GM12864 (cell line): ENCODE results near the gene STK32B.

ENCODE experiments used
- DNase-seq: peaks from one replicate; pipeline ENCODE4 v3.0.0-alpha.2; 2011; ENCODE audit warnings: low read depth
- H3K4me3 ChIP-seq: 2 replicates; pipeline ENCODE4 v1.5.1; 2011; ENCODE audit warnings: mild to moderate bottlenecking, low read depth, low read length, control low read depth
- TF ChIP-seq, protein P1 (sequence below): IDR thresholded peaks from 2 replicates; pipeline ENCODE4 v1.5.1; 2011; ENCODE audit warnings: low read depth, mild to moderate bottlenecking, moderate library complexity, low read length, control low read depth, inconsistent platforms; ENCODE audit errors: missing control alignments

Gene STK32B

GRCh38 chr4:5403746-5404497 lies 352.6 kb downstream of the STK32B start:
- no peak overlapping the region for H3K4me3 ChIP-seq
- no peak for DNase-seq
- TF ChIP-seq, protein P1, sequence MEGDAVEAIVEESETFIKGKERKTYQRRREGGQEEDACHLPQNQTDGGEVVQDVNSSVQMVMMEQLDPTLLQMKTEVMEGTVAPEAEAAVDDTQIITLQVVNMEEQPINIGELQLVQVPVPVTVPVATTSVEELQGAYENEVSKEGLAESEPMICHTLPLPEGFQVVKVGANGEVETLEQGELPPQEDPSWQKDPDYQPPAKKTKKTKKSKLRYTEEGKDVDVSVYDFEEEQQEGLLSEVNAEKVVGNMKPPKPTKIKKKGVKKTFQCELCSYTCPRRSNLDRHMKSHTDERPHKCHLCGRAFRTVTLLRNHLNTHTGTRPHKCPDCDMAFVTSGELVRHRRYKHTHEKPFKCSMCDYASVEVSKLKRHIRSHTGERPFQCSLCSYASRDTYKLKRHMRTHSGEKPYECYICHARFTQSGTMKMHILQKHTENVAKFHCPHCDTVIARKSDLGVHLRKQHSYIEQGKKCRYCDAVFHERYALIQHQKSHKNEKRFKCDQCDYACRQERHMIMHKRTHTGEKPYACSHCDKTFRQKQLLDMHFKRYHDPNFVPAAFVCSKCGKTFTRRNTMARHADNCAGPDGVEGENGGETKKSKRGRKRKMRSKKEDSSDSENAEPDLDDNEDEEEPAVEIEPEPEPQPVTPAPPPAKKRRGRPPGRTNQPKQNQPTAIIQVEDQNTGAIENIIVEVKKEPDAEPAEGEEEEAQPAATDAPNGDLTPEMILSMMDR: no peak

DNA sequence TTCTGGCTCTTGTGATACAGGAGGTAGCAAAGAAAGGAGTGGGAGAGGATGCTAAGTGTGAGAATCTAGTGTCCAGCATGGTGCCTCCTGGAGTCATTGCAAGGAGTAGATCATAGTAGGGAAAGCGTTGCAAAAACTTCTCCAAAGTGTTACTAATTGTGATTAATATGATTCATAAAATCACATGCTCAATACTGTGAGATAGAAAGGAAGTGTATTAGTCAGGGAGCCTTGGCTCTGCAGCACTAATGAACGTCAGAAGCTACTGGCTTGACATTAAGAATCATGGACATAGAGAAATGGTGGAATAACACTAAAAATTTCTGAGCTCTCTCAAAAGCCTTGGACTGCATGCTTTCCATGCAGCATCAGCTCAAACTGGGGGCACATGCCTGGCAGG lies 358.0 kb downstream of the STK32B start:
- H3K4me3 ChIP-seq: no peak overlapping the region
- DNase-seq: no peak
- TF ChIP-seq, protein P1: no peak

GRCh38 chr4:5409972-5410618 lies 358.8 kb downstream of the STK32B start:
- DNase-seq: no peak
- no peak overlapping the region for H3K4me3 ChIP-seq
- TF ChIP-seq, protein P1: no peak

- TF ChIP-seq, protein P1: no peak
- no peak for DNase-seq
- H3K4me3 ChIP-seq: no peak overlapping the region
Observed at GRCh38 chr4:5412296-5412695, 361.0 kb downstream of the STK32B start.

- no peak overlapping the region for H3K4me3 ChIP-seq
- no peak for DNase-seq
- TF ChIP-seq, protein P1: no peak
Observed at GRCh38 chr4:5412751-5413150, 361.5 kb downstream of the STK32B start.

- peak; percentile 33 for DNase-seq
- H3K4me3 ChIP-seq: no peak overlapping the region
- TF ChIP-seq, protein P1: no peak
Observed at GRCh38 chr4:5416637-5417036, 365.4 kb downstream of the STK32B start.
